OCI-LY7 (cell line): Measurements from ENCODE around the gene ARHGAP45. TPM values are rescaled to one million over a fixed set of nuclear protein-coding genes. Genes with fewer than 3 reads are reported as not detected.

ENCODE experiments used
- BruUV-seq: library from RNA; stranded (reverse); fragments of 400-500 nt; replicated peaks from 2 replicates; lab custom pipeline; 2021; lab: Mats Ljungman, UMichigan
- CTCF ChIA-PET: fragments of 300-600 bp; sonication (Branson Sonifier 250); formaldehyde crosslinking; loops from one replicate; lab custom pipeline; 2022; ENCODE audit warnings: antibody characterized with exemption; ENCODE audit not compliant: unreplicated experiment; lab: Charles Lee
- POLR2A ChIA-PET: fragments of 300-600 bp; sonication (Branson Sonifier 250); formaldehyde crosslinking; loops from one replicate; lab custom pipeline; 2022; ENCODE audit warnings: antibody characterized with exemption; lab: Charles Lee
- DNase-seq: peaks from one replicate; pipeline ENCODE4 v3.0.0-alpha.2; 2015; ENCODE audit warnings: low spot score
- H2AFZ ChIP-seq: fragments of 200-600 bp; sonication (generic), shearing (Covaris generic); 2 replicates; pipeline ENCODE4 v1.6.1; 2014; ENCODE audit warnings: mild to moderate bottlenecking, antibody characterized with exemption, low read length, moderate library complexity
- H3K27ac ChIP-seq: fragments of 200-600 bp; sonication (generic); 2 replicates; pipeline ENCODE4 v1.5.1; 2014; ENCODE audit warnings: mixed run types, low read depth, mild to moderate bottlenecking, moderate library complexity, low read length, inconsistent platforms; ENCODE audit not compliant: poor library complexity, severe bottlenecking
- H3K36me3 ChIP-seq: fragments of 200-600 bp; sonication (generic); 2 replicates; pipeline ENCODE4 v1.6.1; 2014; ENCODE audit warnings: mild to moderate bottlenecking, antibody characterized with exemption, low read length, moderate library complexity, mixed read lengths; ENCODE audit not compliant: insufficient read depth
- H3K4me1 ChIP-seq: fragments of 200-600 bp; sonication (generic); 2 replicates; pipeline ENCODE4 v1.5.1; 2014; ENCODE audit warnings: mild to moderate bottlenecking, low read length; ENCODE audit not compliant: insufficient read depth, poor library complexity, severe bottlenecking
- H3K4me2 ChIP-seq: fragments of 200-600 bp; sonication (generic); 2 replicates; pipeline ENCODE4 v1.6.1; 2014; ENCODE audit warnings: mild to moderate bottlenecking, low read length
- H3K4me3 ChIP-seq: fragments of 200-600 bp; sonication (generic); 2 replicates; pipeline ENCODE4 v1.5.1; 2014; ENCODE audit warnings: mild to moderate bottlenecking, low read depth, low read length; ENCODE audit not compliant: poor library complexity, severe bottlenecking
- H3K79me2 ChIP-seq: fragments of 200-600 bp; sonication (generic); 2 replicates; pipeline ENCODE4 v1.6.1; 2016; ENCODE audit warnings: low read depth, mild to moderate bottlenecking, low read length, moderate library complexity, mixed read lengths; ENCODE audit not compliant: insufficient read depth
- H3K9me2 ChIP-seq: fragments of 200-600 bp; sonication (generic); 2 replicates; pipeline ENCODE4 v1.6.1; 2016; ENCODE audit warnings: mild to moderate bottlenecking, low read length, mixed read lengths; ENCODE audit not compliant: insufficient read depth
- H3K9me3 ChIP-seq: fragments of 200-600 bp; sonication (generic); 2 replicates; pipeline ENCODE4 v1.6.1; 2014; ENCODE audit warnings: mild to moderate bottlenecking, mixed run types, low read length, mixed read lengths
- H4K20me1 ChIP-seq: fragments of 200-600 bp; sonication (generic); 2 replicates; pipeline ENCODE4 v1.6.1; 2014; ENCODE audit warnings: mild to moderate bottlenecking, antibody characterized with exemption, low read length, moderate library complexity, mixed read lengths; ENCODE audit not compliant: insufficient read depth
- EZH2phosphoT487 ChIP-seq: fragments of 200-600 bp; sonication (generic); IDR thresholded peaks from 2 replicates; pipeline ENCODE4 v1.6.1; 2018; ENCODE audit warnings: low read depth, borderline replicate concordance, mild to moderate bottlenecking, mixed run types, antibody characterized with exemption, low read length, moderate library complexity, mixed read lengths
- intact Hi-C: fragments of 100-400 bp; cut with micrococcal nuclease; formaldehyde crosslinking; loops from one replicate; pipeline ENCODE4 v1.10.0; 2022; ENCODE audit not compliant: unreplicated experiment
- total RNA-seq, 2 experiments: library from RNA; depleted of rRNA in 1 of 2; stranded (reverse); fragments of >200 nt in 1 of 2; shearing (Covaris generic) in 1 of 2; gene quantifications; 2 replicates each; pipeline ENCODE4 v1.2.3, GENCODE V29; 2014 to 2022
- TF ChIP-seq, protein P1 (sequence below): fragments of 200-600 bp; sonication (generic); conservative IDR thresholded peaks from 2 replicates; pipeline ENCODE4 v1.5.1; 2014; ENCODE audit warnings: mild to moderate bottlenecking, antibody characterized with exemption, low read length, moderate library complexity, mixed read lengths

Gene ARHGAP45
- total RNA-seq, 2 experiments from 2014 or later: 135 to 143 TPM

DNA sequence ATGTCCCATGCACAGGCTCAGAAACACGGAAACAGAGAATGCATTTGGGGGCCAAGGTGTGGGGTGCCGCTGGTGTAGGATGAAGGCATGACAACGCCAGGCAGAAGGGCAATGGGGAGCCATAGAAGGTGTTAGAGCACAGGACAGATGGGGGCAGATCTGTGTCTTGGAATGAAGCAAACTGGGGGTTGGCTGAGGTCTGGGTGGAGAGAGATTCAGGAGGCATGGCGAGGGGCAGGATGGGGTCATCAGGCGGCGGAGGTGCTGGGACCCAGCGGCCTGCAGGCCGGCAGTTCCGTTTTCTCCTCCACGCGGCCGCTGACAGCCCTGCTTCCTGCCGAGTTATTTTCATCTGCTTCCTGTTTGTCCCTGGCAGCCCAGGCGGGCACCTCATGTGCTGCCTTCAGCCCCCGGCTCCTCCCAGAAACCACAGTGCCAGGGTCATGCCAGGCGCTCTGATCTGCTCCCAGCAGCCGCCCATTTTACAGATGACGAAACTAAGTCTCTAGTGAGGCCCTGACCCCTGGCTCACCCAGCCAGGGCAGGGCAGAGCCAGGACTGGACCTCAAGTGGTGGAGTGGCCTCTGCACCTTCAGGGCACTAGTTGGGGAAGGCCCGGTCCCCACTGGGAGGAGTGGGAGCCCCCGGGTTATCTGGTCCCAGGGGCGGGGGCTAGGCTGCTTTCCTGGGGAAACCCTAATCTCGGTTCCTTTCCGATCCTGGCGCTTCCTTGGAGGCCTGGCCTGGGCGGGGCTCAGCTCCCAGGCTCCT lies 2.2 kb downstream of the ARHGAP45 start:
- intact Hi-C loops: loop anchor here (1.0 to 5.0 kb wide), 2 partner anchors 8 to 33 kb away; partner anchors contain the start of gene GPX4
- Histone ChIP-seq H3K4me1 (peaks cover 54% of the 10 kb centered on the region), H3K4me3 (peak overlapping the region; percentile 95), H3K9me3 (no peaks in the 10 kb centered on the region), H2AFZ (no peak overlapping the region), H3K79me2 (peaks cover 32% of the 10 kb centered on the region), H4K20me1 (no peaks in the 10 kb centered on the region), H3K36me3 (peaks cover 52% of the 10 kb centered on the region), H3K9me2 (no peaks in the 10 kb centered on the region), H3K4me2 (peak overlapping the region; percentile 99), H3K27ac (peak overlapping the region; percentile 91)
- peak; percentile 78 for DNase-seq
- TF ChIP-seq, protein P1, sequence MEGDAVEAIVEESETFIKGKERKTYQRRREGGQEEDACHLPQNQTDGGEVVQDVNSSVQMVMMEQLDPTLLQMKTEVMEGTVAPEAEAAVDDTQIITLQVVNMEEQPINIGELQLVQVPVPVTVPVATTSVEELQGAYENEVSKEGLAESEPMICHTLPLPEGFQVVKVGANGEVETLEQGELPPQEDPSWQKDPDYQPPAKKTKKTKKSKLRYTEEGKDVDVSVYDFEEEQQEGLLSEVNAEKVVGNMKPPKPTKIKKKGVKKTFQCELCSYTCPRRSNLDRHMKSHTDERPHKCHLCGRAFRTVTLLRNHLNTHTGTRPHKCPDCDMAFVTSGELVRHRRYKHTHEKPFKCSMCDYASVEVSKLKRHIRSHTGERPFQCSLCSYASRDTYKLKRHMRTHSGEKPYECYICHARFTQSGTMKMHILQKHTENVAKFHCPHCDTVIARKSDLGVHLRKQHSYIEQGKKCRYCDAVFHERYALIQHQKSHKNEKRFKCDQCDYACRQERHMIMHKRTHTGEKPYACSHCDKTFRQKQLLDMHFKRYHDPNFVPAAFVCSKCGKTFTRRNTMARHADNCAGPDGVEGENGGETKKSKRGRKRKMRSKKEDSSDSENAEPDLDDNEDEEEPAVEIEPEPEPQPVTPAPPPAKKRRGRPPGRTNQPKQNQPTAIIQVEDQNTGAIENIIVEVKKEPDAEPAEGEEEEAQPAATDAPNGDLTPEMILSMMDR: no peak; the same call in 1 of the 2 replicates
- TF ChIP-seq EZH2phosphoT487: no peak
- ChIA-PET POLR2A (no interaction called here), CTCF (no interaction called here)
- no TSS peak for BruUV-seq

DNA sequence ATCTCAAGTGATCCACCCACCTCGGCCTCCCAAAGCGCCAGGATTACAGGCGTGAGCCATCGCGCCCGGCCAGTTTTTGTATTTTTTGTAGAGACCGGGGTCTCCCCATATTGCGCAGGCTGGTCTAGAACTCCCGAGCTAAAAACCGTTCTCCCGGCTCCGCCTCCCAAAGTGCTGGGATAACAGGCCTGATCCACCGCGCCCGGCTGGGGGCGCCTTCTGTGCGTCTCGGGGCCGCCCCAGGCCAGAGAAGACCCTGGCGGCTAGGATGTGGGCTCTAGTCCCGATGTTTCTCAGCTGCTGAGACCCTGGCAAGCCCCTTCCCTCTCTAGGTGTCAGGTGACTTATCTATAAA lies 3.6 kb downstream of the ARHGAP45 start:
- BruUV-seq: no TSS peak
- H3K4me2 ChIP-seq: no peak overlapping the region

More for the DNA sequence above, 3.6 kb downstream of the ARHGAP45 start:
- H3K79me2 ChIP-seq: peaks cover 32% of the 10 kb centered on the region
- H3K36me3 ChIP-seq: peaks cover 62% of the 10 kb centered on the region
- no peak for DNase-seq
- no peak overlapping the region for H3K27ac ChIP-seq
- no peaks in the 10 kb centered on the region for H3K9me3 ChIP-seq
- no peaks in the 10 kb centered on the region for H4K20me1 ChIP-seq
- CTCF ChIA-PET: no interaction called here
- H2AFZ ChIP-seq: no peak overlapping the region
- no peak overlapping the region for H3K4me3 ChIP-seq
- peaks cover 53% of the 10 kb centered on the region for H3K4me1 ChIP-seq
- POLR2A ChIA-PET: no interaction called here
- TF ChIP-seq, protein P1: no peak
- no peak for TF ChIP-seq EZH2phosphoT487
- H3K9me2 ChIP-seq: no peaks in the 10 kb centered on the region
- intact Hi-C loops: no loop called here
